NCI-H187 (cell line): ENCODE measurements around the gene STK4.

Experiments
- DNase-seq, 2 experiments: peaks; one replicate each; lab custom pipeline; 2025; lab: John Stamatoyannopoulos, UW

Gene STK4

DNA sequence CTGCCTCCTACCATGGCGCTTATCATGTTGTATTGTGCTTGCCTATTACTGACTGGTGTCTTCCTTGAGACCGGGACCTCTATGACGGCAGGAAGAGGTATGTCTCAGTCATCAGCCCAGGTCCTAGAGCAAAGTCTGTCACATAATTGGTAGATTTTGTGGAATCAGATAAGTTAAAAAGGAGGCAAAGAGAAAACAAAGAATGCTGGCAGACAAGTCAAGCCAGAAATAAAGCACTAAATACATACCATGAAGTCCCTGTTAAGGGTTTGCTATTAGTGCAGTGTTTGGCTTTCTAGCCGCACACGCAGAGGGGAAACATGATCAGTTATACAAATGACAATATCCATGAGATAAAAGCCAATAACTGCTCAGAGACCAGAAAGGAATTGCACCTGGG, 12.1 kb upstream of the STK4 start:
- no peak for DNase-seq

DNA sequence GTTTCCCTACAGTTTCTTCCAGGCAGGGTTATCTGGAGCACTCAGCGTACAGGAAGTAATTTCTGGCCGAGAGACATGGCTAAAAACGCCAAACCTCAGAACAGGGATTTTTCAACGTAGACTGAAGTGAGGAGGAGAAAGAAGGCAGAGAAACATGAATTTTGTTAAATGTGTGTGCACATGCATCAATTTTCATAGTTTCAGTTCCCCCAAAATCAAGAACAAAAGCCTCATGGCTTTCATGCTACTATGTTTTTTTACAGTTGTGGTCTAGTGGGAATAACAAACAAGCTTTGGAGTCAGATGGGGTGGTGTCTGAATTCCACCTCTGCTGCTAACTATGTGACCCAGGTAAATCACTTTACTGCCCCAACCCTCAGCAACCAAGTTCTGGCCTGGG, 11.0 kb upstream of the STK4 start:
- DNase-seq, result no peak

DNA sequence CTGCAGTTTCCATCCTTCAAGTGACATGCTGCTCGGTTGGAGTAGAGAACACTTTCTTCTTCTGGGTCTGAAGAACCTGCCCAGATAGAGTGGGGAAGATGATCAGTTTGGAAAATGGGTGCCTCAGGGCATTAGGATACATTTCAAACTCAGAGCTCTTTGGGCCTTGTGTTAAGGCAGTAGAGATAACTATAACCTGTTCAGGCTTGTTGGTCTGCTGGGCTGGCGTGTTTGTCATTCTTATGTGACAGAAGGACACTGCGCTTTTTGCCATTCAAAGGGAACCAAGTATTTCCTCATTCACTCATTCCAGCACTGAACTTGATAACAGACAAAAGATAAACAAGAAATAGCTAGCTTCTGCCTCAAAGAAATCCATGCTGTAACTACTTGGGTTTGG, 9.9 kb upstream of the STK4 start:
- DNase-seq, result no peak

DNA sequence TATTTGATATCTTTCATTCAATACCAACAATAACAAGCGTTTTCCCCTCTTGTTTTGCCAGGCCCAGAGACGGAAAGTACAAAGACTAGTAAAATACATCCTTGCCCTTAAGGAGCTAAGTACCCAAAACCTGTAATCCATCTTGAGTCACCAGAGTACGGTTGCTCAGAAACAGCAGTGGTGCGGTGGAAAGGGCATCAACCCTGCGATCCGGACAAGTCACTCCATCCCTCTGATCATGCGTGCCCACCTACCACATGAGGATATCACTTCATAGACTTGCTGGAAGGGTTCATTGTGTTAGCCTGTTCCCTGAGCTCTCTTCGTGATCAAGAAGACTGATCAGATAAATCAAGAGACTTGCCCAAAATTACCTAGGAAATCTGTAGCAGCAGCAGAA, 8.0 kb upstream of the STK4 start:
- DNase-seq, result no peak

DNA sequence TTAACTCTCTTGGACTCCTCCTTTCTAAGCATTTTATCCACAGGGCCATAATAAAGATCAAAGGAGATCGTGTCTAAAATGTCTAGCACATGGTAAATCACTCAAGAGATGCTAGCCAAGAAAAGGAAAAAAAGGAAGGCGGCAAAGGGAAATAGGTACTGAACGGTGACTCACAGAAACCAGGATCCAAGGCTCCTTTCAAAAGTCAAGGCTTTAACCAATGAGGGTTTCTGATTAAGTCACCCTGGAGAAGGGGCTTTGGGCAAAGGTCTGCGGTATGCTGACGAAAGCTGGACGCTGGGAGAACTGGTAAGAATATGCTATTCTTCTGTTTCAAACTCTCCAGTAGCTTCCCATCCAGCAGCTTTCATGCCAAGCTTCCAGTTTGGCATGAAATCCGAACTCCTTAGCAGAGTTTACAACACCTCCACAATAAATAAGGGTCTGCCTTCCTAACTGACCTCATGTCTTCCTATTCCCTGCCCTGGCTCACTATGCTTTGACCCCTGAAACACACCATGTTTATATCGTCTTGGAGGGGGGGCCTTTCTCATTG, 7.2 kb upstream of the STK4 start:
- DNase-seq, result no peak

DNA sequence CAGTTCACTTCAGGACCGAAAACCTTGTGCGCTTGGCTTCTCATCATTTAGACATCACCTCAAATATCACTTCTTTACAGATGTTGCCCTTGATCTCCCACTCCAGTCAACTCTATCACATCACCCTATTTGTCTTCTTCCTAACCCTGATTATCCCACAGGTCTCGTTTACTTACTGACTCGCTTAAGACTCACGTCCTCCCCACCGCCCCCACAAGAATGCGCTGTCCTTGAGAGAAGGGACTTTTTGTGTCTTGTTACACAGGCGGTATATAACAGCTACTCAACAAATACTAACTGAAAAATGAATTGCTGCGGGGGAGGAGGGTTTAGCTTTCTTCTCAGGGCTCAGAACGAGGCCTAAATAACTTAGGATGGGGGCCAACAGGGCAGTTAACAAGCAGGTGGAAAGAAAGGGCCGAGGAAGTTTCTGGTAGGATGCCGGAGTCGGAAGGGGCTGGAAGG, 6.6 kb upstream of the STK4 start:
- no peak for DNase-seq

DNA sequence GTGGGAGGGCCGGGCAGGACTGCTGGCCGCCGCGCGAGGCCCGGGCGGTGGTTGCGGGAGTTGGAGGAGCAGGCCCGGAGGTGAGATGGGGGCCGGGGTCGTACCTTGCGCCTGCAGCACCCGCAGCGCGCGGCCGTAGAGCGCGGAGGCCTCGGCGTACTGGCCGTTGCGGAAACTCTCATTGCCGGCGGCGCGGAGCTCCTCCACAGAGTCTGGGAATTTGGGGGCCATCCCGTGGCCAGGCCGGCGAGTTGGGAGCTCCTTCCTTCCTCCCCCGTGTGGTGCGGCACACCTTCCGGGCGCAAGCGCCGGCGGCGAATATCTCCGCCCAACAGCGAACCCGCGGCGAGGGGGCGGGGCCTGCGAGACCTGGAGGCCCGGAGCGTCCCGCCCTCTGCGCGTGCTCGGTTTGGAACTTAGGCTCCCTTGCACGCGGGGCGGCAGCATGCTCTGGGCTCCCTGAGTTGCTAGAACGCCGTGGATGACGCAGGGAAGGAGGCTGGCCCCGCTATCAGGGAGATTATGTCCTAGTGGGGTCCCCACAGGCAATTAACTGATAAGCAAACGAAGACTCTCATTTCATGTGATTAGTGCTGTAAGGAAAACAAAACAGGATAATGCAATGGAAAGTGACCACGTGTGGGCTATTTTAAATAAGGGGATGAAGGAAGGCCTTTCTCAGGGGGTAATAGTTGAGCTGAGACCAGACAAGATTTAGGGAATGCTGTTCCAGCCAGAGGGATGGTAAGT, 6.0 kb upstream of the STK4 start, which contains the start of gene TOMM34:
Gene TOMM34 (minus strand): TSS at position 295 of the 750 bp plus-strand sequence. CDS start 64 bp downstream, at position 231.
- peak; percentile 78 to 93 for DNase-seq

DNA sequence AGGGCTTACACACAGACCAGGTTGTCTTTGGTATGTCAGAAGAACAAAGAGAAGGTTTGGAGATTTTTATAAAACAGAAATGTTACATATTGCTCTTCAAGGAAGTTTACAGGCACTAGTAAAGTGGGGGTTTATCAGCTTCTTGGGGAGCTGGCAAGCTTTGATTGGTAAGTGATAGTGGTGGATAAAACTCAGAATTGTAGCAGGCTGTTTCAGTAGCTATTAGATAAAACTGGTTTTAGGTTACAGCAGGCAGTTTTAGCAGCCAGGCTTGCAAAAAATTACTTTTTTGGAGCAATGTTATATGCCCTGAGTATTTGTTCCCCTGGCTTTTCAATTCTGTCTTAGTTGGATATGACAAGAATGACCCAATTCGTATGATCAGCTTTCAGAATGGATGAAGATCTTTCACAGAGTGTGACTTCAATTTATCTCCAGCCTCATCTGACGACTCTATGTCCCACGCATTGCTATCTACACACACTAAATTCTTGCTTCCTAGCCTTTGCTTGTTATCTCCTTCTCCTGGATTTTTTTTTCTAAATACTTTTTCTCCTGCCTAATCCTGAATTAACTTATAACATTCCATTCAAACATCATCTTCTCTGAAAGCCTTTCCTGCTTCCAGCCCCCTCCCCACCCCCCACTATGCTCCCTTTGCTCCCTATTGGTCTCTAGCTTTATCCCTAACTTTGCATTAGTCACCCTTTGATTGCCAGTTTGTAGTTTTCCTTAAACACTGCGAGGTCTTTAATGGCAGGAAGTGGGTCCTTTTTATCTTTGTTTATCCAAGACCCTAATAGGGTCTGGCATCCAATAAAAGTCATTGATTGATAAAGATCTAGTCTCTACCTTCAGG, 5.1 kb upstream of the STK4 start:
- DNase-seq, result no peak

DNA sequence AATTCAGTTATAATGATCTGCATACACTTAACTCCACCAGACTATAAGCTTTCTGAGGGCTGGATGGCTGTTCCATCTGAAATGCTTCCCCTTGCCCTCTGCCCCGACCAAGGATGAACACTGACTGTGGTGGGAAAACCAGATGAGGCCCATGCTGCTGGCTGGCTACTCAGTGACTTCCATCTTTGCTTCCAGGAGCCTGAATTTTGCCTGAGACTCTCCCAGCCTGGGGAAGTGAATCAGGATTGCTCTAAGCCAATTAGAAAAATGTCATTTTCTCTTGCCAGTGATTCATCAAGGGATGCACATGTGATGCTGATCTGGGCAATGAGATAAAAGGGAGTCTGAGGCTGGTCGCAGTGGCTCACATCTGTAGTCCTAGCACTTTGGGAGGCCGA, 4.4 kb upstream of the STK4 start:
- DNase-seq, result no peak

DNA sequence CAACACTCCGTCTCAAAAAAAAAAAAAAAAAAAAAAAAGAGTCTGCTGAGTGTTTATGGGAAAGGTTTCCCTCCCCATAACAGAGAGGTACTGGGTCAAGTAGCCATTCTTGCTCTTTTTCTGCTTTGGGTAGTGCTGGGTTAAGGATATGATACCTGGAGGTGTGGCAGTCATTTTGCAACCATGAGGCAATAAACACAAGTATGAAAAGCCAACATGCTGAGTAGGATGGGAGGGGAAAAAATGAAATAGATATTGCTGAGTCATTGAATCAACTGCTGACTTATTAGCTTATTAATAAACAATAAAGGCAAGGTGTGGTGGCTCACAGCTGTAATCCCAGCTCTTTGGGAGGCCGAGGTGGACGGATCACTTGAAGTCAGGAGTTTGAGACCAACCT, 3.8 kb upstream of the STK4 start:
- DNase-seq, result no peak

DNA sequence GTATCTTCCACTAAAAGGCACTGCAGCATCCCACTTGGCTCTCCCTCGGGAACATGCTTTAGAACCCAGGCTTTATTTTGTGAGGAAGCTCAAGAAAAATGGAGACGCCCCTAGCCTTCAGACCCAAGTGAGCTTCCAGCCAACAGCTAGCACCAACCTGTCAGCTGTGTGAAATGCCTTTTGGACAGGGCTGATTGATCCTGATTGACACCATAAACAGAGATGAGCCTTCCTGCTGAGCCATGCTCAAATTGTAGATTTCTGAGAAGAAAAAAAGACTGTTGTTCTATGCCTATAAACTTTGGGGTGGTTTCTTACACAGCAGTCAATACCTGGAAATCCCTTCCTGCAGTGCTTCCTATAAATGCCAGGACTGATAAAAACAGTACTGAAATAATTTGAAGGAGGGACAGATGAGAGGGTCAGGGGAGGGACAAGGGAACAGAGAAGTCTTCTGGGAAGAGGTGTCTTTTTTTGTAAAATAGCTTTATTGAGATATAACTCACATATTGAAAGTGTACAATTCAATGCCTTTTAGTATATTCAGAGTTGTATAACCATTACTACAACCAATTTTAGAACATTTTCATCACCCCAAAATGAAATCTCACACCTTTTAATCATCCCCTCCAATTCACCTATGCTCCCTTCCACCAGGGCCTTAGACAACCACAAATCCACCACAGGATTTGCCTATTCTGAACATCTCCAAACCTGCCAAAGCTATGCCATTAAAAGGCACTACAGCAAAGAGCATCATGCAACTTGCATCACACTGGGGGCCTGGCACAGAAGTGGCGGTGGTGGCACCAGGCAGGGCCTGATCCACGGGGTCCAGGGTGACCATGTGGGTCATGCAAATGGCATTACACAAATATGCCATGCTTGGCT, 2.7 kb upstream of the STK4 start:
- no peak for DNase-seq

DNA sequence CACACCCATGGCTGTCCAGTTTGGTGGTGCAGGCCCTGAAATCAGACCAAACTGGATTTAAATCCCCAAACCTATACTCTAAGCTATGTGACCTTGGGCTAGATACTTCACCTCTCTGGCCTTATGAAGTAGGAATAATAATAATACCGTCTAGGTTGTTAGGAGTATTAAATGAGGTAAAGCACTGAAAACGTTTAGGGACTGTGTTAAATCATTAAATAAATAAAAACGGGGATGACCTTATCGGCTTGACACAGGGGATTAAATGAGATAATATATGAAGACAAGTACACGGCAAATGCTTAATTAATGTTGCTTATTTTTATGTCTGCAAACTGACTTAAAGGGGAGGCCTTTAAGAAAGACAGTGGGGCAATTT, 672 bp upstream of the STK4 start:
- no peak for DNase-seq

DNA sequence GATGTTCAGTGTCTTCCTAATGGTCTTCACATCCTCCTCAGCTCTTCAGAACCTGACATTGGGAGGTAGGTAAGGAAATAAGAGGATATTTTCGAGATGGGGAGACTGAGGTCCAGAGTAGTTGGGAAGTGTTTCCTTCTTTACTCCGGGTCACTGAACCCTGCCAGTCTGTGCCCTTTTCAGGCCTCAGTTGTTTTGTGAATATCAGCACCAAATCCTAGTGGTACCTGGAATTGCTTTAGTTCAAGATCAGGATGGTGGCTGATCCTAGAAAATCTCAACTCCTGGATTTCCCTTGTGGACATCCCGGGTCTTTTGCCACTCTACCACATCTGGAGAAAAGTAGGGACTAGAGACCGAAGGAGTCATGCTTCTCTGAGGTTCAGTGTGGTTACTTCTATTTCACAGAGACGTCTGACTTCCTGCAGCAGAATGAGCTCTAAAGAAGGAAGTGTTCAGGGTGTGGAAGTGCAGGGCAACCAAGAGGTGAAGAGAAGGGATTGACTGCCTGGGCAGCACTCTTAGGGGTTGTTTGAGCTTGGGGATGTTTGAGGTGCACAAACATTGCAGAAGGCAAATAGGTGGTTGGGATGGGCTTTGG, 995 bp downstream of the STK4 start:
- DNase-seq, result no peak

DNA sequence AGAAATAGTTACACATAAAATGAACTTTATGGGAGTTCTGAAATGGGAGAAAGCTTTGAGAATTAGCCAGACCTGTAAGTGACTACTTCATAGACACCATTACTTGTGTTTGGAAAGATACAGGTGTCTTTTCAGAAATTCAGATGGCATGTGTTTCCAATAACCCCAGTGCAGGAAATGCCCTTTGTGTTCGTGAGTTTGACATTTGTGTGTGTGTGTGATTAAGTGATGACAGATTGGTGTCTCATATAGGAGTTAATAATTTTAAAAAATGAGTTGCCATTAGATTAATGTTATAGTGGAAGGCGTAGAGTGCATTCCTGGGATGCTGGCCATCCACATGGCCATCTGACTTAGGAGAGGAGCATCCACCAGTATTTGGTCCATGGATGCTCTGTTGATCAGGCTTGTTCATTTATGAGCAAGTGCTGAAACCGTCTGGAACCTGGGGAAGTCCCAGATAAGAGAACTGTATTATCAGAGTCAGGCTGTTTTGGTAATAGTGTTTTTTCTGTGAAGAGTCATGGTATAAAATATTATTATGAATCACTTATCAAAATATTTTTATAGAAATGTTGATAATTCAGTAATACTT, 3.1 kb downstream of the STK4 start:
- no peak for DNase-seq

DNA sequence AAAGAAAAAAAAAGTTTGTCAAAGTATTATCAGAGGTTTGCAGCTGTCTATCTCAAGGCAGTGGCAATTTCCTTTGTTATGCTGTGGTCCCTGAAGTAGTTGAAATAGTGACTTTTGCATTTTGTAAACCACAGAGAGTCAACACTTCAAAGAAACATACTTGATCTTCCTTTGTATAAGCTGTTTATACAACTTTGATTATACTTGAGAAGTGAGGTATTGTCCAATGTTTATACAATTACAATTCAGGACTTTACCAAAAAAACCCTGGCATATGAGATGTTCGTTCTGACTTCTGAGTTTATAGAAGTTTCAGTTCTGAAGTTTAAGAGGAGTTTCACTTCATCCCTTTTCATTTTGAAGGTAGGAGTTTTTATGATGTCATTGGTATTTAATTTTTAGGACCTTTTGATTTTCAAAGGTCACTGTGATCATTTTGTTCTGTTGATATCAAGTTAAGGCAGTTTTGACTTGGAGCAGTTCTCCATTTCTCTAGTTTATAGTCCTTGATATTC, 4.0 kb downstream of the STK4 start:
- no peak for DNase-seq

DNA sequence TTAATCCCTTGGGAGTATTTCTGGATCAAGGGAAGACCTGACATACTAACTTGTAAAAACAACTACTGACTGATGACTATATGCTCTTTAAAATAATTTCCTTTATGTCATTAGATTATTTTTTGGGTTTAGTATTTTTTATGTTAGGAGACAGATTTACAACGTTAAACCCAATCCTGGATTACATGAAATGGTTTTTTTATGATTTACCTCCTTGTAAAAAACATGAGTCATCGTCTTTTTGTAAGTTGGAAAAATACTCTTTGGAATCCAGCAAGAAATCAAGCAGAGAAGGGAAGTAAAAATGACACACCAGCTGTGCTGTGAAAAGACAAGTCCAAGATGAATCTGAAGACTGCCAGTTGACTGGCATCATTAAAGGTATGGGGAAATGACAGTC, 6.7 kb downstream of the STK4 start:
- DNase-seq, result no peak

DNA sequence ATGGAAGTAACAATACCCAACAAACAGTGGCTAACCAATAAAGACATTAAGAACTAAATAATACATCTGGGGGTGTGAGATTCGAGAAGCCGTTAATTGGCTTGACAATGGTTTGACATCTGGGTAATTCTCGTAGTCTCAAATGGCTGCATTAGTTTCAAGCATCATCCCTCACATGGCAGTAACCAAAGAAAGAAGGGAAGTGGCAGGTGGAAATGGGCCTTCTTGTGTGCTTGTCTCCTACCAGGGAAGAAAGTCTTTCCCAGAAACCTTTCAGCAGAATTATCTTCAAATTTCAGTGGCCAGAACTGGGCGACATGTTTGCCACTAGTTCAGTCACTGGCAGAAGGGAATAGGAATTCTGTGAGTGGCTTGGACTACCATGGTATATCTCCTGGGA, 10.4 kb downstream of the STK4 start:
- DNase-seq, result no peak

DNA sequence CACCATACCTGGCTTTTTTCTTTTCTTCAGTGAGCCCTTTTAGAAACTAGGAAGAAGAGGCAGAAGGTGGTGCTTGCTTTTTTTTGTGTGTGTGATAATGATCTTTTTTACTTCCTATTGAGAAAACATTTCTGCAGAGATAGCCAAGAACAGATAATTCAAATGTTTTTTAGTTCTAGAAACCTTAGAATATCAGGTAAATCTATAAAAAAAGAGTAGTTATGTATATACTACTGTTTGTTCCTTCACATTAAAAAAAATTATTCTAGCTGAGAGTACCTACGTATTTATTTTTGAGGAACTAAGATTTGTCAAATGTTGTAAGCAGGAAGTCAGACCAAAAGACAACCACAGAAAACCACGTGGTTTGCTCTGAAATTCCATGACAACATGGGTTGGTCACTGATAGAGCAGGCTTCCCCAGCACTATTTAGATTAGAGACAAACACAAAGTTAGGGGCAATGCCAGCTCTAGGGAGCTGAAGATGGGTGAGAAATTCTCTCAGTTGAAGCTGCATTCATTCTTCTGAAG, 12.8 kb downstream of the STK4 start:
- DNase-seq, result no peak

DNA sequence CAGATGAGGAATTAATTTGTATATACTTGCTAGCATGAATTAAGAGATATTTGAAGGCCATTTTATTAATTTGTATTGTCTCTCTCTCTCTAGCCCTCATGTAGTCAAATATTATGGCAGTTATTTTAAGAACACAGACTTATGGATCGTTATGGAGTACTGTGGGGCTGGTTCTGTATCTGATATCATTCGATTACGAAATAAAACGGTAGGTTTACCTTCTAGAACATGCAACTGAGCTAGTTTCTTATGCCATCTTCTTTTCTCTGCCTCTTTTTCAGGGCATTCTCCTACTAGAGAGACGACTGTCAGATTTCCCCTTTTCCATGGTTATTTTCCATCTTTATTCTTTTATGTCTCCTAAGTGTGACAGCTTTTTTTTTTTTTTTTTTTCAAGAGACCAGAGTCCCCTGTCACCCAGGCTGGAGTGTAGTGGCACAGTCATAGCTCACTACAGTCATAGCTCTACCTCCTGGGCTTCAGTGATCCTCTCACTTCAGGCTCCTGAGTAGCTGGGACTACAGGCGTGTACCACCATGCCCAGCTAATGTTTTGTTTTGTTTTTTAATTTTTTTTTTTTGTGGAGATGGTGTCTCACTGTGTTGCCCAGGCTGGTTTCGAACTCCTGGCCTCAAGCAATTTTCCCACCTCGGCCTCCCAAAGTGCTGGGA, 15.6 kb downstream of the STK4 start:
- DNase-seq, result no peak

DNA sequence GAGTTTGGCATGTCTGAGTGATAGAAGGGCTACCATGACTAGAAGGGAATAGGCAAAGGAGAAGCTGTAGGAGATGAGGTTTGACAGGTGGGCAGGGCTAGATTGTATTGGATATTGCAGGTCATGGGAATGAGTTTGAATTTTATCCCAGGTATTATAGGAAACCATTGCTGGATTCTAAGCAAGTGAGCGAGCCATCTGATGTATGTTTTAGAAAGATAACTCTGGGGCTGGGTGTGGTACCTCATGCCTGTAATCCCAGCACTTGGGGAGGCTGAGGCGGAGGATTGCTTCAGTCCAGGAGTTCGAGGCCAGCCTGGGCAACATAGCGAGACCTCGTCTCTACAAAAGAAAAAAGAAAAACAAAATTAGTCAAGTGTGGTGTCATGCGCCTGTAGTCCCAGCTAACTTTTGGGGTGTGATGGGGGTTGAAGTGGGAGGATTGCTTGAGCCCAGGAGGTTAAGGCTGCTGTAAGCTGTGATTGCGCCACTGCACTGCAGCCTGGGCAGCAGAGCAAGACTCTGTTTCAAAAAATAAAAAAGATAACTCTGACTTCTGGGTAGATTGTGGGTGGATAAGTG, 16.9 kb downstream of the STK4 start:
- DNase-seq, result no peak
